Stimulated activated CD8-positive, alpha-beta memory T cell treated with anti-CD3 and anti-CD28 coated beads, Interleukin-12 subunit alpha, Interleukin-12 subunit beta, amount 100 ng/mL, for 1 hour (primary cell): Measurements from ENCODE around the gene PNPLA4.

Experiments used
- DNase-seq: peaks from one replicate; pipeline ENCODE4 v3.0.0-alpha.2; 2020; ENCODE audit warnings: low read depth

The PNPLA4 gene, protein sequence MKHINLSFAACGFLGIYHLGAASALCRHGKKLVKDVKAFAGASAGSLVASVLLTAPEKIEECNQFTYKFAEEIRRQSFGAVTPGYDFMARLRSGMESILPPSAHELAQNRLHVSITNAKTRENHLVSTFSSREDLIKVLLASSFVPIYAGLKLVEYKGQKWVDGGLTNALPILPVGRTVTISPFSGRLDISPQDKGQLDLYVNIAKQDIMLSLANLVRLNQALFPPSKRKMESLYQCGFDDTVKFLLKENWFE

DNA sequence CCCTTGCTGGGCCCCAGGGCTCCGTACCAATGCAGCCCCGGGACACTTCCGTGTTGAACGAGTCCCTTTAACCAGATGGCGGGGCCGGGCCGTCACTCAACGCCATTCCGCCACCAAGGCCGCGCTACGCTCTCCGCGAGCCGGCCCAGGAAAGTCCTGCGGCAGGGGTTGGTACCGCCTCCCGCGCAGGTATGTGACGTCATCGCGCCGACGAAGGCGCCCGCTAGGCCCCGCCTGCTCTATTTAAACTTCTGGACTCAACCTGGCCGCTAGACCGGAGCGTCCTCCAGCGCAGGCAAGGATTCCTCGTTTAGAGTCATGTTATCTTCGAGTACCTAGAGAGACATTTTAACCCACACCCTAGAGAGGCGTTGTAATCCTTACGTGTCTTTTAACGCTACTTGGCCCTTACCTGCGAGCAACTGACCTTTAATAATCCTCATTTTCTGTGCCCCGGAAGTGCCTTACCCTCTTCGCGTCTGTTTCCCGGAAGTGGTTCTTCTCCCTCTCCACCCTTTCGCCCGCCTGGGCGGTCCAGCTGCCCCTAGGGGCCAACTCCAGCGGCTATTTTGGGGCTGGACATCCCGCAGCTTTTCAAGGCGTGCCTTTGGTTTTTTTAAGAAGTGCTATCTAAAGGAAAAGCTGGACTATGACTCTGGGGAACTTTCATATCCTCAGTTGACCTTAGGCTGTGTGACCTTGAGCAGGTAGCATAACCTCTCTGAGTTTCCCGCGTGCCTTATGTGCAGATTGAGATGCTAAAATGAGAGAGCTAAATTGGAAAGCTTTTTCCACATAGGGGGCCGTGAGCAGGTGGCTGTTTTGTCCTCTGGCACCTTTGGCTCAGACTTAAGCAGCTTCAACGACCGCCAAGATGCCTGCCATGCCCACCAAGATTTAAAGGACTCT lies at the start of gene PNPLA4:
Gene PNPLA4 (minus strand): TSS at position 155 of the 909 bp plus-strand sequence. CDS start 1,294 bp downstream, outside the sequence.
- DNase-seq, result peak; percentile 60

DNA sequence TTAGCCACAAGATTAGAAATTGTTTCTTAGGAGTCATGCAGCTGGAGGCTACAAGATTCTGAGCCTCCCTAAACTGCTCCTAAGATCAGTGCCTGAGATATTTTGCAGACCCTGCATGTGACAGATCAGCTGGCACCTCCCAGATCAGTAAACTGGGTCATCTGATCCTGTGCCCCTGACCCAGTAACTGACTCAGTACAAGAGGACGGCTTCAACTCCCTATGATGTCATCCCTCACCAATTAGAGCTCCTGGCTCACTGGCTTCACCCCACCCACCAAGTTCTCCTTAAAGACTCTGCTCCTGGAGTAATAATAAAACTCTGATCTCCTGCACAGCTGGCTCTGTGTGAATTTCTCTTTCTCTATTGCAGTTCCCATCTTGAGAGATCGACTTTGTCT lies 45.4 kb upstream of the PNPLA4 start:
- no peak for DNase-seq

DNA sequence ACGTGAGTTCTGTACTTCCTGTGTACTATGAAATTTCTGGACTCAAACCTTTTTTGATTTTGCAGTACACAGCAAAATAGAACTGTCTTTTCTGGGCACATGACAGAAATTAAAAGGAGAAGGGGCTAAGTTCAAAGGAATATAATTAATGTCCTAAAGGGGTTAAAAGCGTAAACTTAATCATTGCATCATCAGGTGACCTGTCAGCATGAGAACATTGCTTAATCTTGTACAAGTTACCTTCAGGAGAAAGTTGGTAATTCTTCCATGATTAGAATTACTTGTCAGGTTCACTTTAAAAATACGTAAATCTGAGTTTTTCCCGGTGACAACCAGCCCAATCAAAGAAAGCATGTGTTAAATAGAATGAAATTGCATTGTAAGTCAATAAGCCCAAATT lies 43.2 kb upstream of the PNPLA4 start:
- no peak for DNase-seq

DNA sequence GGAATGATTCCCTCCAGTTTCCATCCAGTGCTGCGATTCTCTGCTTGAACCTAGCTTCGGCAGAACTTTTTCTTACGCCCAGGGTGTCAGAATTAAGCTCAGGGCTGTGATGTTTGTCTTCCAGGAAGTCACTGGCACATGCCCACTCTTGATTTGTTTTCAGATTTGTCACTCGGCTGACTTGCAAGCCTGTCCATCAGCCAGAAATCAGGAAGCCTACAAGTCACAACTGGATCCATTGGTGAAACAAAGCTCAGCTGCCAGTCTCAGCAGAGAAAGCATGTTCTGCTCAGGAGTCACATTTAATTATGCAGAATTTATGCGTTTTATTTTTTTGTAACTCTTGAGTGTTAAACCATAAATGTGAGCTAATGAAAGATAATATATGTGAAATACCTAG lies 38.2 kb upstream of the PNPLA4 start:
- no peak for DNase-seq

DNA sequence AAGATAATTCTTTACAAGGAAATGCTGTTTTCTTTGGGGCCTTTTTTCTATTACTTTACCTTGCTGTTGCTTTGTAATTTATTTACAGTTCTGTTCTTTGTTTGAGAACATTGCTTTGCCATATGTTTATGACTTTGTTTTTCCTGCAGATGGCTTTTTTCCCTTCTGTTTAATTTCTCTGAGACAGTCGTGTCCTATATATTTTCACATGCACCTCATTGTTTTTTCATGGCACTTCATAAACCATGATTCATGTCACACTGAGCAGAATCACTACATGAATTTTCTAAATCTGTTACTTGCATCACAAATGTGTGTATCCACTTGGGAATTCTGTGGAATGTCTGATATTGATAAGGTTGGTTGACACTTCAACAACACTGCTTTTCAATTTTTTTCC lies 33.0 kb upstream of the PNPLA4 start:
- DNase-seq, result no peak

DNA sequence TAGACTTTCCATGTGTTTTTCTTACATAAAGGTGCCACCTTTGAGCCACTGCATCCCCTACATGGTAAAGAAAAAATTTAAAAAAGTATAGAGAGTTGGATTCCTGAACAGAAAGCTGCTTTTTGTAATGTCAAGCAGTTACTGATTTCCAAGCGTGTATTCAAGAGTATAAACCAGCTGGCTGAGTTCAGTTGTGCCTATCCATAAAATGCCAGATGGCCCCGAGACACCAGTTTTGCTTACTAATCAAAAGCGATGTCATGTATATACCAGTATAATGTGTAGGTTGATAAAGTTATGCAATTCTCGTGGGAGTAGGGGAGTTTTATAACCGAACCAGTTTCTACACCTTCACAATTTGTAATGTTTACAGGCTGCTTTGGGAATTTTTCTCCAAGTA lies 26.2 kb upstream of the PNPLA4 start:
- DNase-seq, result no peak

DNA sequence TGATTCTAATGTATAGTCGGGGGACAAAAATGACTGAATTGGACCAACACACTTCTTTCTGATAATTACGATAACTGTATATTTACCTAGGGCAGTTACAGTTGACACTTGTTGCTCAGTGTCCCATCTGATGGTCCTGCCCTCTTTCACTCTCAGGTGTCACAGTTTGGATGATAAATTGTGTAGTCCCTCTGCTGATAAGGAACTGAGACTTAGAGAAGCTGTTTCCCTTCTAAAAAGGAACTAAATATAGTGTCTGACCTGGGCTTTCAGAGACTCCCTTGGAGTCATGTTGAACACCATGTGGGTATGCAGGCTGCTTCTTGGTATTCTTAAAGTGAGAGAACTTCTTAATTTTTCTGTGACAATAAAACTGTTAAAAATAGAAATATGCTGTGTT lies 23.7 kb upstream of the PNPLA4 start:
- DNase-seq, result no peak

DNA sequence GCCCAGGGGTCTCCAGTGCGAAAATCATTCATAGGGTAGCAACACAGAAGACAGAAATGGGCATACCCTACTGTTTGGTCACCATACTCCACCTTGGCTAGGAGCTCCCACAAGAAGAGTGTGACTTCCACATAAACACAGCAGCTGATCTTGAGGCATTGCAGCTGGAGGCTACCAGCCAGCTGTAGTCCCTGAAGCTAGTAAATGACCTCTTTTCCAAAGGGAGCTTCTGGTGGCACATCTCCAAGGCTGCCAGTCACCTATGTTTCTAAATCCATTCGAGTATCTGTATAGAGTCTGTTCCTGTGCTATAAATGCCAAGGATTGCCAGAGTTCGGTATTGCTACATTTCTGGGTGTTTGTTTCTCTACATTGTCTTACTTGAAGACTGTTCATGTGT lies 21.3 kb upstream of the PNPLA4 start:
- DNase-seq, result no peak

DNA sequence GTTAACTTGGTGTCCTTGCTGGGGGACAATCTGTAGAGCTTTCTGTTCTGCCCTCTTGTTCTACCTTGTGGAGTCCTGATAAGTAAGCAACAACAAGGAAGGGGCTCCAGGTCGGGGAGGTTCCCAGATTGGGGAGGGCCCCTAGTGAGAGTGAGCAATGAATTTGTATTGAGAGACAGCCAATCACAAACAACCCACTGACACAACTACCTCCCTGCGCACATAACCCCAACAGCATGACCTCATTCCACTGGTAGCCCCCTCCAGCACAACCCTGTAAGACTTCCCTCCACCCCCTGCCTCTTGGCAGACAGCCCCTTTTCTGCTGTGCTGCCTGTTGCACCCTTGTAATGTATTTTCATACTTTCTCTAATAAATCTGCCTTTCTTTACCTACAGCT lies 19.7 kb upstream of the PNPLA4 start:
- DNase-seq, result no peak

DNA sequence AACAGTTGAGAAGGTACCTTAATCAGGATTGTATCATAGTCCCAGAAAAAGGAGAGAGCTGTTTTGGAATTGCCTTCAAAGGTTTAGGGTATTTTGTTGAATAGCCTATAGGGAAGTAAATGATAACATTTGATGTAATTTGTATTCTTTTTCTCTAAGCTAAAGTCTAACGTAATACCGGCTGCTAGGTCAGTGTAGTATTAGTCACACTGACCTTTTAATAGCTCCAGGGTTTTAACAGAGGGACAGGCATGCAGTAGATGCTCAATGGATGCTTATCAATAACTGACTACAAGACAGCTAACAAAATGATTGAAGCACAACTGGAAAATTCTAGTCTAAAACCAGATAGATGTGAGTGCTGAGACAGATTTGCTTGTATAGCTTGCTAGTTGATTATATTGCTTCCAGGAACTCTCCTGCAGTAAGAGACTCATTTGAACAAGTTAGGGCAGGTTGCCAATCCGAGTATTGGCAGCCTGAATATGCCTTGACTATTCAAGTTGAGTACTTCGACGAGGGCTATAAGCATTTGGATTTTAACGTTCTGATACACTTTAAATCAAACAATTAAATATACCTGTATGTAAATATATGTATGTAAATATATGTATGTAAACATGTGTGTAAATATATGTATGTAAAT lies 16.5 kb upstream of the PNPLA4 start:
- no peak for DNase-seq

DNA sequence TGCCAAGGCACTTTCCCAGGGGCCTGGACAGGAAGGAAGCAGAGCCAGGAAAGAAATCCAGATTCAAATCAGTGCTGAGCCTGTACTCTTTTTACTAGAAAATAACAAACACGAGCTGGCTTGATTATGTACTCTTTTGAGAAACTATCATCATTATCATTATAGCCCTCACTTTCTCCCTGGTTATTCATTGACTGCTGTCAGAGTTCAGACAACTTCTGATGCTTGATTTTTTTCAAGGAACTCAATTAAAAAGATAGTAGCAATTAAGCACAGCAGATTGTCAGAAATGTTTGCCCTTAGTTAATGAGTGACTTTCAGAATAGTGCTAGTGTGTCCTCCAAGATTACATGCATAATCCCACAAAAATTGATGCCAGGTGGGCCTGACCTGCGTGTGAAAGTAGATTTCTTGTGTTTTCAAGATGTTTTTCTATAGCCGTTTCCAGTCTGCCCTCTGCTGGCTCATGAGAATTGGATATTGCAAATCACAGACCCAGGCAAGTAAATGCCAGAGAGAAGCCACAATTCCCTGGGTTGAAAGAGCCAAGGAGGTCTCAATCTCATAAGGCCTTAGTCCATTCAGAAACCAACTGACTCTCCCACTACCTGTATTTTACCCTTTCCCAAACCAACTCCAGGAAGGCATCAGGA lies 14.3 kb upstream of the PNPLA4 start:
- DNase-seq, result no peak

DNA sequence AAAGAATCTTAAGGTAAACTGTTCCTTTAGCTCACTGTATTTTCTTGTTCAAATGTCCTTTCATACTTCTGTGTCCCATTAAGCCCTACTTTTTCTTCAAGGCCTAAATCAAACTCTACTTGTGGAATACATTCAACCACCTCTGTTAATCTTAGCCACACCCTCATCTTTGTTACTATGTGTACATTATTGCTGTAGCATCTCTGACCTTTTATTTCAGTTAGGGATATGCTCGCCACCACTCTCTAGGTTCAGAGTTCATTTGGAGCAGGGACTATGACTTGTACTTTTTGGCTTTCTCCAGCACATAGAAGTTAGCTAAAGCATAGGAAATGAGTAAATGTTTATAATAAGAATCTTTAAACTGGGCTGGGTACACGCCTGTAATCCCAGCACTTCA lies 6.8 kb upstream of the PNPLA4 start:
- no peak for DNase-seq

DNA sequence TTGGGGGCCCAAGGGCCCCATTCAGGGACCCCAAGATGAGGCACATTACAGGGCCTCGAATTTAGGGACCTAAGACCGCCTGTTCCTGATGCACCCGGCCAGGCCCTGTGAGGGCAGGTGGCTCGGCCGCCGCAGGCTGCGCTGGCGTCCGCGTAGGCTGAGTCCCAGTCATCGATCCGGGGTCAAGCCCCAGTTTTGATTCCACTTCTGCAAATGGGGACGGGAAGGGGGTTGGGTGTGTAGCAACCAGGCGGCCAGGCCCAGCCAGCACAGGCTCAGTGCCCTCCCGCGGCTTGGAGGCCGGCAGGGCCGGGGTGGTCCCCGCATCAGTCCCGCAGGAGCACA lies 327 bp downstream of the PNPLA4 start:
- DNase-seq, result no peak

DNA sequence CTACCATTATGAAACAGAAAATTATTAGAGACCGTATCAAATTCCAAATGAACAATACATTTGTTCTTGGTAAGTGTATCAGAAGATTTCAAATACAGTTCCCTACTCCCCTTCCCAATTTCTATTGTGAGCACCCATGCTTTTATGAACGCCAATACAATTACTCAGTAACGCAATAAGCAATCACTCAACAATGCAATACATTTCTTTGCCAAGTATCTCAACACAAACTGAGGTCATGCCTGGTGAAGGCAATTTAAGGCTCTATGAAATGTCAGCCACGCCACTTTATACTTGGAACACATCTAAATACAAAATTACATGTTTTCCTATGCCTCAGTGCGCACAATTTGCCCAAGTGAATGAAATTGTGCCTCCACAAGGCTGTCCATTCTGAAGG lies 712 bp downstream of the PNPLA4 start:
- no peak for DNase-seq

DNA sequence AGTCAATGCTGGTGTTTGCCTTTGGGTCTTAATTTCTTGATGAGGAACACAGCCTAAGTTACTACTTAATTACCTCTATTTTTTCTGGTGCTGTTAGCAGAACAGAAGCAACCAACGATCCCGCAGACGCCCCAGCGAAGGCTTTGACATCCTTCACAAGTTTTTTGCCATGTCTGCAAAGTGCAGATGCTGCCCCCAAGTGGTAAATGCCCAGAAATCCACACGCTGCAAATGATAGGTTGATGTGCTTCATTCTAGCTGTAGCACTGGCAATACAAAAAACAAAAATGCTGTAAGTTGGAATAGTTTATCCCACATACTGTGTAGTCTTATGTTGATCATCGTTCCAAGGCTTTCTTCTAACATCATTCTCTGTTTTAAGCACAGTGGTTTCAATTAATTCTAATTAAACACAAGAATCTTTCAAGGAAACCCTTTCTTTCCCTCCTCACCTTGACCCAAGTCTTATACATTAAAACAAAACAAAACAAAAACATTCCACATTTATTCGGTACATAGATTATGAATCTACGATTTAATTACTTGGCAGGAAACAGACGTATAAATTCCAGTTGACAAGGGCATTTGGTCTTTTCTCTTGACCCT lies 1.2 kb downstream of the PNPLA4 start:
- peak; percentile 22 for DNase-seq

DNA sequence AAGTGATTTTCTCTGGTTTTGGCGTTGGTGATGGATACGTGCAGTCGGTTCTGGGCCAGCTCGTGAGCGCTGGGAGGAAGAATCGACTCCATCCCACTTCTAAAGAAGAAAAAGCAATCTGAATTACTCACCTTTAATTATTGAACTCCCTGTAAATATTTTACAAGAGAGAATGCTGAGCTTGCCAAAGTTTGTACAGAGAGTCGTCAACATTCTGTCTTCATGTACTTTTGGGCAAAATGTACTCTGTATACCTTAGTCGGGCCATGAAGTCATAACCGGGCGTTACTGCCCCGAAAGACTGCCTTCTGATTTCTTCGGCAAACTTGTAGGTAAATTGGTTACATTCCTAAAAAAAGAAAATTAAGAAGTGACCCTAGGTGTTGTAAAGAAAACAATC lies 5.5 kb downstream of the PNPLA4 start:
- DNase-seq, result no peak

DNA sequence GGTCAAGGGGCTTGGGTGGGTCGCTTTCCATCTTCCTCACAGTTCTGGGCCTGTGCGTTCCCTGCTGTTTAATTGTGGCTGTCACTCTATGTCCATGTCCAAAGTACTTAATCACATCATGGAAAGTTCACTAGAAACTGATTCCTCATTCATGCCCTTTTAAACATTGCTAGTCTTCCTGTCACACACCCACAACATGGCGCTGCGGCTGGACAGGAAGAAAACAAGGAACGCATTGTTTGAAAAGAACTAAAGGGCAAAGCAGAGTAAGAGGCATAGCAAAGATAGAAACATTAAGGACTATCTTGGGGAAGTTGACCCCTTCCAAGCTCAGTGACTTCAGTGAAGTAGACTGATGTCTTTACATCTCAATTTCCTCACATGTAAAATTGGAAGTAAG lies 18.4 kb downstream of the PNPLA4 start:
- no peak for DNase-seq

DNA sequence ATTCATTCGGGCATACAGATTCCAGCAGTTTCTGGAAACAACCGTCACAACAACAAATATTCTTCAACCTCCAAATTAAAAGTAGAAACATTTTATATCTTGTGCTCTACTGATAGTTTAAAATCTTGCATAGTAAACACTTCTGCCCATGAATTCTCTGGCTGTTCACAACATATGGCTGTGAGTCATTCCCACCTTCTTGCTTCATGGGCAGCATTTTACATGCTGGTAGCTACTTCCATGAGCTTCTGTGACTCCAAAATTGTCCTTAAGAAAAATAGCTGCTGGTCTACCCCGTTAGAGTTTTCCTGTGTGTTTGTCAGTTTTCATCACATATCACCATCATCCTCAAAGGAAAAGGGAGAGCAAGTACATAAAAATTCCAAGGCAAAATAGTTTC lies 22.7 kb downstream of the PNPLA4 start:
- DNase-seq, result no peak

DNA sequence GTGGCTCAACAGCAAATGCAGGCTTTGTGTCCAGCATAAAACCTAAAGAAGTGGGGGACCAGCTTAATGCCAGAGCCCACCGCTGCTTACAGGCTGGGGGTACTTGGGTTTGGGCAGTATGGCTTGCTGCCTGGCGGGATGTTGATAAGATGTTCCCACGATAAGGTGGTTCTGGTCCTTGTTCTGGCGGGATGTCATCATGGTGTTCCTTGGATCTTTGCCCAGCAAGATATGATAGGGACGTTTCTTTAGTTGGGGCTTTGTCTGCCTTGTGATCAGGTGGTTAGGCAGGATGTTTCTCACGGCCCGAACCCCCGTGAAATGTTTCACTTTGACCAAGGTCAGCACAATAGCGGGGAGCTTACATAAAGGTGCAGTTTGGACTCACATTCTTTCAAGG lies 35.3 kb downstream of the PNPLA4 start:
- no peak for DNase-seq

DNA sequence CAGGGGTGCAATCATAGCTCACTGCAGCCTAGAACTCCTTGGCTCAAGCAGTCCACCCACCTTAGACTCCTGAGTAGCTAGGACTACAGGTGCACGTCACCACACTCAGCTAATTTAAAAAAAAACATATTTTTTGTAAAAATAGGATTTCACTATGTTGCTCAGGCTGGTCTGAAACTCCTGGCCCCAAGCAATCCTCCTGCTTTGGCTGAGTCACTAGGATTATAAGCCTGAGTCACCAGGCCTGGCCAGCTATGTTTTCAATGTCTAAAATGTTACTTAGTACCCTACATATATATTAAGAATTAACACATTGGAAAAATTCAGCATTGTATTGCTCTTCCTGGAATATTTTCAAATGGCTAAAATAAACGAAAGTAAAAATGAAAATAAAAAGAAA lies 37.5 kb downstream of the PNPLA4 start:
- no peak for DNase-seq

DNA sequence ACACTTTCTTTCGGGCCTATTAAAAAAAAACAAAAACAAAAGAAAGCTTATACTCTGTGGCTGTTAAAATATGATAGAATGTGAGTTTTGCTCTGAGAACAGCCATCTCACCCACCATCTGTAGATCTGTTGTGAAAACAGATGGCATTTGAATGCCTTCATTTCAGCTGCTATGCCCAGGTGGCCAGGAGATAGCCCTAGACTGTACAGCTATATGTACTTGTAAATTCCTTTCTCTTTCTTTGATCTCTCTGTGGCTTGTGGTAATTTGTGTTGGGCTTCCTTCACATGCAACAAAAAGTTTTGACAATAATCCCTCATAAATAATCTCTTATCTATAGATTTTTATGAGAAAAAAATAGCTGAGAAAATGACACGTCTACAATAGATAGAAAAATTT lies 38.1 kb downstream of the PNPLA4 start:
- no peak for DNase-seq

DNA sequence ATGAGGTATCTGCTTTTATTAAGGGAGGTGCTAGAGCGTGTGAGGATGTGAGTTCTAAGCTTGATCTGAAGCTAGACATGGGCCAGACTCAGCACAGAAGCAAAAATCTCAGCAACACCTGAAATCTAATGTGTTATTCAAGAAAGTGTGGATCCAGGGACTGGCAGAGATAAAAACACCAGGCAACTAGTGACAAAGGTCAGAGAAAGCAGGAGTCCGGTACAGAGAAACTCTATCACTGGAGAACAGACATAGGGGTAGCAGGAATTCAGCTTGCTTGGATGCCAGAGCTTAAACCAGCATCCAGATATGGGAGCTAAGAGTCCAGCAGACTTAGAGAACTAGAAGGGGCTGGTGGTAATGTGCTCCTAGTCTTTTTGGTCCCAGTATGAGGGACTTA lies 50.3 kb downstream of the PNPLA4 start:
- no peak for DNase-seq
